Stimulated activated naive CD8-positive, alpha-beta T cell treated with anti-CD3 and anti-CD28 coated beads, Interleukin-15, amount 100 ng/mL, for 72 hours (primary cell): ENCODE measurements around the gene IL2.

Experiments used
- ATAC-seq: fragments of 150-1000 bp; cut with Tn5 transposase; 2 replicates; pipeline ENCODE4 v1.10.0; 2021; ENCODE audit warnings: mild to moderate bottlenecking, moderate library complexity
- DNase-seq, 2 donors: peaks; one replicate each; pipeline ENCODE4 v3.0.0; 2021 to 2022
- H3K27ac Mint-ChIP-seq, 2 donors: one replicate each; pipeline ENCODE4 v1.8.0; 2022; ENCODE audit warnings: mild to moderate bottlenecking in 2 of 2, mixed read lengths in 2 of 2, moderate library complexity in 2 of 2
- H3K27me3 Mint-ChIP-seq: one replicate; pipeline ENCODE4 v1.8.0; 2022; ENCODE audit warnings: mixed read lengths
- H3K4me1 Mint-ChIP-seq: one replicate; pipeline ENCODE4 v1.8.0; 2022; ENCODE audit warnings: mild to moderate bottlenecking, mixed read lengths
- H3K4me3 Mint-ChIP-seq, 2 donors: one replicate each; pipeline ENCODE4 v1.8.0; 2022; ENCODE audit warnings: mild to moderate bottlenecking in 2 of 2, mixed read lengths in 2 of 2, moderate library complexity in 1 of 2
- H3K9me3 Mint-ChIP-seq, 2 donors: one replicate each; pipeline ENCODE4 v1.8.0; 2022; ENCODE audit warnings: mixed read lengths in 2 of 2

IL2 gene

DNA sequence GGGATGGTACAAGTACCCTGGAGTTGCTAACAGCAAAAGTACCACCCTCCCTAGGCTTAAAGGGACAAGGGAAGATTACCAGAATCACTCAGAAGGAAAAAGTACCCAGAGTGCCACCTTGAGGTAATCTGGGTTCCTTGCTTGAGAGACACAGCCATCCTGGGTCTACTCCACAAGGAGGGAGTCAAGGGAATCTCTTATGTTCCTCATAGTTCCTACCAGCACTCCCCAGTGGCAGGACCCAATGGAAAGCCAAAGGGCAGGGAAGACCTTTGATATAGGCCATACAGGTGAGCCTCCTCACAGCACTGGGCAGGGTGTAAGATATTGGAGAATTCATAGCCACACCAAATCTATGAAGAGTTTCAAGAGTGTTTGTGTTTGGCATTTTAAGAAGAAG is 5.7 kb downstream of the IL2 start:
- no peak overlapping the region for H3K4me3 Mint-ChIP-seq
- peak; percentile 64 for ATAC-seq
- peaks cover 16% of the 10 kb centered on the region for H3K4me1 Mint-ChIP-seq
- DNase-seq, result no peak
- peaks cover 28% of the 10 kb centered on the region for H3K27me3 Mint-ChIP-seq
- H3K27ac Mint-ChIP-seq, result no peak overlapping the region
- H3K9me3 Mint-ChIP-seq, result no peaks in the 10 kb centered on the region

DNA sequence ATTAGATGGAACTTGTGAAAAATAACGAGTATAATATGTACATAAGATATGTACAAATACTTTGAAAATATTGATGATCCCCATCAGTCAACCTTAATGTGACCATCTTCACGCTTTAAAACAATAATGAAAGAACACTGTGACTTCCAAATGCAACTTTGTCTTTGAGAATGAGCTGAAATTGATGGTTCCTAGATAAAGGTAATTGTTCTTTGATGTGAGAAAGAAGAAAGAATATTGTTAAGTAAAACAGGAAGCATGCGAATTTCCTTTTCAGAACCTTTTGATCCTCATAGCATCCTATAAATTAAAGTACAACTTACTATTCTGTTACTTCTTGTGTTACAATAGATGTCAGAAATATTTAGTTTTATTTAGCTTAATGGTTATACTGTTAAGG is 22.2 kb downstream of the IL2 start:
- H3K27me3 Mint-ChIP-seq, result peaks cover 7% of the 10 kb centered on the region
- H3K4me1 Mint-ChIP-seq, result peaks cover 8% of the 10 kb centered on the region
- H3K4me3 Mint-ChIP-seq, result no peak overlapping the region
- ATAC-seq (no peak), DNase-seq (no peak)
- no peak overlapping the region for H3K27ac Mint-ChIP-seq
- no peaks in the 10 kb centered on the region for H3K9me3 Mint-ChIP-seq

DNA sequence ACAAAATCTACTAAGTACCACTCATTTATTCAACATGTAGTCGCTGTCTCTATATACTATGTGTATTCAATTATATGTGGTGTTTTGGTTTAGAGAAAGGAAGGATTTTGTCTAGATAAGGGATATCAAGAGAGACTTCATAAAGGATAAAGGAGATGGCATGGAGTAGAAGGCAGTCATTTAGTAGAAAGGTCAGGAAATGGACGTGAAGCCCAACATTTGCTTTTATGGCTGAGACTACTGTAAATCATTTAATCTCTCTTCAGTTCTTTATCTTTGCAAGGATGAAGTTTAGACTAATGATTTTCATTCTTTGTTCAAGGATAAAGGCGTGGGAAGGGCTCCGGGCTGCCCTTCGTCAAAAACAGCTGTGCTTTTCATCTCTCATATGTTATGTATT is 25.2 kb downstream of the IL2 start:
- Mint-ChIP-seq H3K4me3 (no peak overlapping the region), H3K27me3 (peaks cover 7% of the 10 kb centered on the region), H3K27ac (no peak overlapping the region), H3K4me1 (peaks cover 8% of the 10 kb centered on the region), H3K9me3 (no peaks in the 10 kb centered on the region)
- ATAC-seq, result no peak
- no peak for DNase-seq

DNA sequence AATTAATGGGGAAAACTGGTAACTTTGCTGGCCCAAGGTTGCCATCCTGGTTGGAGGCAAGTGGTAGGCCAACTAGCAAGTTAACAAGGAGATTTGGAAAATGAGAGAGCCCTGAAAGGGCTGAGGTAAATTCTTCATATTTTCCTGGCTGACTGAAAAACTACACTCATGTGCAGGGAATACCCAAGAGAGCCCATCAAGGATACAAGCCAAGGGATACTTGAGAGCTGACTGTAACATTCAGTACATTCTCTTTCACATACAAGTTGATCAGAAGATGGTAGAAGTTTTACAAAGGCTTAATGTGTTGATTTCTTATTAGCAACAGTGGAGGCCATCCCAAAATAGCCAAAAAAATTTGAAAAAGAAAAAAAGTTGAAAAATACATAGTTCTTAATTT is 33.3 kb downstream of the IL2 start:
- Mint-ChIP-seq H3K9me3 (no peaks in the 10 kb centered on the region), H3K27ac (no peak overlapping the region), H3K4me3 (no peak overlapping the region), H3K4me1 (no peaks in the 10 kb centered on the region), H3K27me3 (no peaks in the 10 kb centered on the region)
- ATAC-seq (no peak), DNase-seq (no peak)

DNA sequence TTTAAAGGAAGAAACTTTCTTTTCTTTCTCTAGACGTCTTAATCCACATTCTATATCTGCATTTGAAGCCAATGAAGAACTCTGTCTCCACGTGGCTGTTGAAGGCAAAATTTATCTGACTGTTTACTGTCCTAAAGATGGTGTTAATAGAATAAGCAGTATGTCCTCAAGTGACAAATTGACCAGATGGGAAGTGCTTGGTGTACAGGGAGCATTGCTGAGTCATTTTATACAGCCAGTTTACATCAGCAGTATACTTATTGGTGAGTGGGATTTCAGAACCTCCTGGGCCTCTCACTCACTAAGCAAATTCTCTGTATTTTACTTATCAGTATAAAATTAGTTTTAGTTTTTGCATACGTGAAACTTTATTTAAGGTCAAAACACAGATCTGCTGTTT is 44.0 kb downstream of the IL2 start:
- ATAC-seq (no peak), DNase-seq (no peak)
- H3K9me3 Mint-ChIP-seq, result no peaks in the 10 kb centered on the region
- H3K27ac Mint-ChIP-seq, result no peak overlapping the region
- peaks cover 28% of the 10 kb centered on the region for H3K27me3 Mint-ChIP-seq
- no peaks in the 10 kb centered on the region for H3K4me1 Mint-ChIP-seq
- no peak overlapping the region for H3K4me3 Mint-ChIP-seq

DNA sequence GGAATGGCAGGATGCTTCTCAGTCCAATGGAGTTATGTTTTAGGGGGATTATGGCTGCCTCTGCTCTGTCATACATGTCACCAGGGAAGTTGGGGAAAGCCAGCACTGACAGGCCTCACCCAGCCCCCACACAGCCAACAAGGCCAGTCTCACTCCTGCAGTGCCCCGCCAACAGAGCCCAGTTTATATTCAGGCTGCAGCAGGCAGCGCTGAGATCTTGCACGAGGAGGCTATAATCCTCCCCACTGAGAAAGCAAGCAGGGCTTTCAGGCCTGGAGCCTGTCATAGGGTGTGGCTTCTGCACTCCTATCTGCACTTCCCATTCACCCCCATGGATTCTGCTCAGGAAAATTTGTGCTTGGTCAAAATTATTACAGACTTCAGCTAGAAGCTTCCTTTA is 52.7 kb downstream of the IL2 start:
- no peak overlapping the region for H3K4me3 Mint-ChIP-seq
- no peak overlapping the region for H3K27ac Mint-ChIP-seq
- no peaks in the 10 kb centered on the region for H3K4me1 Mint-ChIP-seq
- peaks cover 24% of the 10 kb centered on the region for H3K27me3 Mint-ChIP-seq
- no peak for ATAC-seq
- H3K9me3 Mint-ChIP-seq, result no peaks in the 10 kb centered on the region
- DNase-seq, result no peak
